ENCODE measurements around the gene PLEKHM1.

The PLEKHM1 gene

GRCh38 chr17:45428931-45429338, 61.6 kb downstream of the PLEKHM1 start:
- no peak for TF ChIP-seq CTCF (conservative IDR thresholded peaks at IDR 0.05; ENCODE audit: low read depth, low read length)
- DNase-seq (ENCODE audit: low read depth) = no peak
- no peak overlapping the region for H3K4me3 ChIP-seq (ENCODE audit: low read depth, low read length)

- DNase-seq (ENCODE audit: low read depth) = peak; percentile 71
- no peak overlapping the region for H3K4me3 ChIP-seq (ENCODE audit: low read depth, low read length)
- TF ChIP-seq CTCF (conservative IDR thresholded peaks at IDR 0.05; ENCODE audit: low read depth, low read length) = peak; percentile 93
These were observed 62.4 kb downstream of the PLEKHM1 start for GRCh38 chr17:45428050-45428617.

- no peak for DNase-seq (ENCODE audit: low read depth)
- no peak for TF ChIP-seq CTCF (conservative IDR thresholded peaks at IDR 0.05; ENCODE audit: low read depth, low read length)
- no peak overlapping the region for H3K4me3 ChIP-seq (ENCODE audit: low read depth, low read length)
These were observed 63.2 kb downstream of the PLEKHM1 start for GRCh38 chr17:45427181-45427835.

- no peak overlapping the region for H3K4me3 ChIP-seq (ENCODE audit: low read depth, low read length)
- DNase-seq (ENCODE audit: low read depth) = no peak
- no peak for TF ChIP-seq CTCF (conservative IDR thresholded peaks at IDR 0.05; ENCODE audit: low read depth, low read length)
These were observed 64.0 kb downstream of the PLEKHM1 start for GRCh38 chr17:45426561-45426960.

- TF ChIP-seq CTCF (conservative IDR thresholded peaks at IDR 0.05; ENCODE audit: low read depth, low read length) = no peak
- H3K4me3 ChIP-seq (ENCODE audit: low read depth, low read length) = no peak overlapping the region
- no peak for DNase-seq (ENCODE audit: low read depth)
These were observed 64.5 kb downstream of the PLEKHM1 start for GRCh38 chr17:45425984-45426413.

- peak; percentile 67 for TF ChIP-seq CTCF (conservative IDR thresholded peaks at IDR 0.05; ENCODE audit: low read depth, low read length)
- DNase-seq (ENCODE audit: low read depth) = peak; percentile 75
These were observed 65.2 kb downstream of the PLEKHM1 start for GRCh38 chr17:45425125-45425983.

More at GRCh38 chr17:45425125-45425983, 65.2 kb downstream of the PLEKHM1 start:
- no peak overlapping the region for H3K4me3 ChIP-seq (ENCODE audit: low read depth, low read length)
